ENCODE measurements around the gene FBXL17. TPM values are rescaled to one million over a fixed set of nuclear protein-coding genes. Genes with fewer than 3 reads are reported as not detected.
A peak's percentile ranks its signal among the peaks of the same experiment; 100 is the strongest.
"Not testable (repeated sequence)": the region's sequence is repeated elsewhere in the genome, so short reads cannot be mapped to it uniquely, and the experiment has no call there.

Gene FBXL17
- total RNA-seq, 2 donors from 2014 or later = 12.5 to 14.5 TPM

DNA sequence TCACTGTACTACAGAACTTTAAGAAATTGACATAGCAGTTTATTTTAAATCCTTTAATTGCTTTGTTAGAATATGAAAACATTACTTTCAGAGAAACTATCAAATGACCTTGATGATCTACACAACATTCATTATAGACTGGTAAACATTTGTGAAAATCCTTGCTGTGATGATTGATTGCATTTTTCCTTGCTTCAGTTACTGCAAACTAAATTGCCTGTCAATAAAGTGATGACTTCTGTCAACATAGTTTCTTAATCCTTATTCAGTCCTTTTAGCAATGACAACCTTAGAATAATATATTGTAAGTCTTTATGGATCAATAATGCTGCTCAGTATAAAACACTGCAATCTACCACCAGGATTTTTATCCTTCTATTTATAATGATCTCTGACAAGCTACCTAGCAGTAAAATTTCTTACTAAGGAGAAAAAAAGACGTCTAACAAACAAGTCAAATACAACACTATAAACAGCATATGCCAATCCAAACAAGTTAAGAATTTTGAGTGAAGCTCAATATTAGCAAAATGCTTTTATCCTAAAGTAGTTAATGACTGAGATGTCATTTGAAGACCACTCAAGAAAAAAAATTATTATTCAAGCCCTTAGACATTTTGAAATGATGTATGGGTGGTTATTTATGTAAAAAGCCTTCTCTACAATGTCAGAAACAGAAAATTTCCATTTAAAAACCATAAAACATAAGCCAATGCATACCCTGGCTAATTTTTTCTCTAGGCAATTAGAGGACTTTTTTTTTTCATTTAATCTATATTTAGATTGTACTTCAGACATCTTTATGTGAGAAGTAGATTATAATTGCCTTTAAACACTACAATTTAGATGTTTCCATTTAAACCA is 105.5 kb downstream of the FBXL17 start:
- no peak overlapping the region for H3K4me3 Mint-ChIP-seq
- peaks cover under 1% of the 10 kb centered on the region in 2 donors for H3K9me3 Mint-ChIP-seq
- H3K36me3 Mint-ChIP-seq (ENCODE audit: insufficient read depth in 2 of 2) = peaks cover 3 to 6% of the 10 kb centered on the region in 2 donors
- no peaks in the 10 kb centered on the region for H3K27me3 Mint-ChIP-seq (ENCODE audit: low read depth)
- peaks cover 19% of the 10 kb centered on the region for H3K4me1 Mint-ChIP-seq (ENCODE audit: low read depth)
- DNase-seq = no peak
- H3K27ac Mint-ChIP-seq = no peak overlapping the region
- ATAC-seq (replicated peaks in 1 of 2) = no peak

DNA sequence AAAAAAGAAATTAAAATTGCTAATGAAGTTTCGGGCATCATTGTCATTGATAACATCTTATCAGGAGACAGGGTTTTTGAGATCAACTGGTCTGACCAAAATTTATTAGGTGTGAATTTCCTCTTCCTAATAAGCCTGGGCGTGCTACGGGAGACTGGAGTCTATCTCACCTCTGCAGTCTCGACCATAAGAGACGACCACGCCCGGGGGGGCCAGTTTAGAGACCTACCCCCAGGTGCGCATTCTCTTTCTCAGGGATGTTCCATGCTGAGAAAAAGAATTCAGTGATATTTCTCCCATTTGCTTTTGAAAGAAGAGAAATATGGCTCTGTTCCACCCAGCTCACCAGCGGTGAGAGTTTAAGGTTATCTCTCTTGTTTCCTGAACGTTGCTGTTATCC is 107.8 kb downstream of the FBXL17 start:
- H3K4me1 Mint-ChIP-seq (ENCODE audit: low read depth); H3K36me3 Mint-ChIP-seq (ENCODE audit: insufficient read depth in 2 of 2); H3K27ac Mint-ChIP-seq: not testable (repeated sequence)

DNA sequence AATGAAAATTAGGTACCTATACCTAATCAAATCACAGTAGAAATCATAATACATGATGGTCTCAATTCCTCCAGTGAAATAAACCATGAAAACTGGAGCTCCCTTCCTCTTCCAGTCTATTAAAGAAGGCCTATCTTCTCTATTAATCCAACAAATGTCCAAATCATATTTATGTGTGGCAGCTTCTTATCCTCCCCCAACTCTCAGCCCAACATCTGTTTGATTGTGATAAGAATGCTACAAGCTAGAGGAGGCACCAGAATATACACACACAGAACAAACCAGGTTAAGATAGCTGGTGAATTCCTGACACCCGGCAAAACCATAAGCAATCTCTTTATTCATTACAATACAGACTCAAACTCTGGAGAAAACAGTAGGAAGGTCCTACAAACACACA is 110.8 kb downstream of the FBXL17 start:
- no peak overlapping the region for H3K27ac Mint-ChIP-seq
- H3K9me3 Mint-ChIP-seq = no peaks in the 10 kb centered on the region
- H3K36me3 Mint-ChIP-seq (ENCODE audit: insufficient read depth in 2 of 2) = no peaks in the 10 kb centered on the region
- no peaks in the 10 kb centered on the region for H3K4me1 Mint-ChIP-seq (ENCODE audit: low read depth)
- H3K4me3 Mint-ChIP-seq = no peak overlapping the region
- ATAC-seq (replicated peaks in 1 of 2) (no peak), DNase-seq (no peak)
- no peaks in the 10 kb centered on the region for H3K27me3 Mint-ChIP-seq (ENCODE audit: low read depth)

More for the DNA sequence above, 107.8 kb downstream of the FBXL17 start:
- not testable (repeated sequence) for H3K4me3 Mint-ChIP-seq; H3K27me3 Mint-ChIP-seq (ENCODE audit: low read depth); H3K9me3 Mint-ChIP-seq; DNase-seq; ATAC-seq (replicated peaks in 1 of 2)

DNA sequence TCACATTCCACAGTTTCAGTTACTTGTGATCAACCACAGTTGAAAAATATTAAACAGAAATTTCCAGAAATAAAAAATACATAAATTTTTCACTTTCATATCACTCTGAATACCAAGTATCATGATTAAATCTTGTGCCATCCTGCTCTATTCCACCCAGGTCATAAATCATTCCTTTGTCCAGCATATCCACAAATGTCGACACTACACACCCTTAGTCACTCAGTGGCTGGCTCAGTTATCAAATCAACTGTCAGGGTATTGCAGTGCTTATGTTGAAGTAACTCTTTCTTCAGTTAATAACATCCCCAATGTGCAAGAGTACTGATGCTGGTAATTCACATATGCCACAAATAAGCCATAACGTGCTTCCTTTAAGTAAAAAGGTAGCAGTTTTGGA is 115.7 kb downstream of the FBXL17 start:
- Mint-ChIP-seq H3K4me3 (no peak overlapping the region), H3K27ac (no peak overlapping the region), H3K9me3 (no peaks in the 10 kb centered on the region), H3K4me1 (ENCODE audit: low read depth) (no peaks in the 10 kb centered on the region), H3K36me3 (ENCODE audit: insufficient read depth in 2 of 2) (no peaks in the 10 kb centered on the region), H3K27me3 (ENCODE audit: low read depth) (no peaks in the 10 kb centered on the region)
- ATAC-seq (replicated peaks in 1 of 2) (no peak), DNase-seq (no peak)

DNA sequence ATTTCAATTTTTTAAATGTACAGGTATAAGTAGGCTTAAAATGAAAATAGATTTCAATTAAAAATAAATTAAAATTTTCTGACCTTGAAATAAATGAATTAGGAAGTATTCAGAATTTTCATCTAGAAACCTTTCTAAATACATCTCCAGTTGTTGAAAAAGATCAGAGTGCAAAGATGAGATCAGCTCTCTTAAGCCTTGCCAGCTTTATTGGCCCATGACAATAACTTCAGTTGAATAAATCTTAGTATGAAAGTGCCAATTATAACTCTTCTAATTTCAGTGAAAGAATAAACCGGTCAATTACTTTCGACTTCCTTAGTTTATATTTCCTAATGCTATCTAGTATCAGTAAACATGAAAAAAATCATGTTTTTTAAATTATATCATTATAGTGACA is 117.4 kb downstream of the FBXL17 start:
- ATAC-seq (replicated peaks in 1 of 2) (no peak), DNase-seq (no peak)
- H3K27ac Mint-ChIP-seq = no peak overlapping the region
- H3K27me3 Mint-ChIP-seq (ENCODE audit: low read depth) = no peaks in the 10 kb centered on the region
- no peaks in the 10 kb centered on the region for H3K9me3 Mint-ChIP-seq
- no peaks in the 10 kb centered on the region for H3K36me3 Mint-ChIP-seq (ENCODE audit: insufficient read depth in 2 of 2)
- peaks cover 13% of the 10 kb centered on the region for H3K4me1 Mint-ChIP-seq (ENCODE audit: low read depth)
- H3K4me3 Mint-ChIP-seq = no peak overlapping the region

- no peak overlapping the region for H3K4me3 Mint-ChIP-seq
- H3K27me3 Mint-ChIP-seq (ENCODE audit: low read depth) = no peaks in the 10 kb centered on the region
- DNase-seq (no peak), ATAC-seq (replicated peaks in 1 of 2) (no peak)
- H3K27ac Mint-ChIP-seq = no peak overlapping the region
- no peaks in the 10 kb centered on the region for H3K9me3 Mint-ChIP-seq
- H3K36me3 Mint-ChIP-seq (ENCODE audit: insufficient read depth in 2 of 2) = no peaks in the 10 kb centered on the region
- peaks cover 13% of the 10 kb centered on the region for H3K4me1 Mint-ChIP-seq (ENCODE audit: low read depth)
Observed at GRCh38 chr5:108263338-108263737, 118.6 kb downstream of the FBXL17 start.

- H3K27me3 Mint-ChIP-seq (ENCODE audit: low read depth) = no peaks in the 10 kb centered on the region
Observed at GRCh38 chr5:108260858-108261170, 121.1 kb downstream of the FBXL17 start.

GRCh38 chr5:108260117-108260857 is 121.6 kb downstream of the FBXL17 start:
- peak overlapping the region; percentile 10 to 39 for H3K4me3 Mint-ChIP-seq
- DNase-seq (peak; percentile 59 to 66), ATAC-seq (replicated peaks in 1 of 2) (peak; percentile 71 to 94)
- no peak overlapping the region for H3K27ac Mint-ChIP-seq
- H3K4me1 Mint-ChIP-seq (ENCODE audit: low read depth) = peaks cover 13% of the 10 kb centered on the region
- no peaks in the 10 kb centered on the region for H3K9me3 Mint-ChIP-seq
- H3K36me3 Mint-ChIP-seq (ENCODE audit: insufficient read depth in 2 of 2) = no peaks in the 10 kb centered on the region
- no peaks in the 10 kb centered on the region for H3K27me3 Mint-ChIP-seq (ENCODE audit: low read depth)

More at GRCh38 chr5:108260858-108261170, 121.1 kb downstream of the FBXL17 start:
- ATAC-seq (replicated peaks in 1 of 2) (no peak), DNase-seq (no peak)
- no peak overlapping the region for H3K4me3 Mint-ChIP-seq
- no peak overlapping the region for H3K27ac Mint-ChIP-seq
- H3K4me1 Mint-ChIP-seq (ENCODE audit: low read depth) = peaks cover 13% of the 10 kb centered on the region
- H3K9me3 Mint-ChIP-seq = no peaks in the 10 kb centered on the region
- no peaks in the 10 kb centered on the region for H3K36me3 Mint-ChIP-seq (ENCODE audit: insufficient read depth in 2 of 2)

DNA sequence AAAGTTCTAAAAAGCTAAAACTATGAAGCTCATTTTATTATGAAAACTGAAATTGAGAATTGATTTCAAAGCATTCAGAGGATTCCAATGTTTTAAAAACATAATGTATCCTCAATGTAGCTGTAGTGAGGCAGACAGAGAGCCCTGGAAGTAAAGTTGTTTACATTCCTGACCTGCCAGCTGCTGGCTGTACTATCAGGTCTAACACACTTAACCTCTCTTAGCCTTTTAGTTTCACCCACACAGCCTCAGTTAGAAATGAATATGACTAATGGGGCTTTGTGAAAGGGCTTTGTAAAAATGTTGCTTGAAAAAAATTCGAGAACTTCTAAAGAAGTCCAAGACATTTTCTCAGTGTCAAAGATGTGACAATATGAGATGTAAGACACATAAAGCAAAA is 122.6 kb downstream of the FBXL17 start:
- H3K27ac Mint-ChIP-seq = no peak overlapping the region
- ATAC-seq (replicated peaks in 1 of 2) = no peak
- no peak overlapping the region for H3K4me3 Mint-ChIP-seq

GRCh38 chr5:108257996-108258395 is 123.9 kb downstream of the FBXL17 start:
- no peak for ATAC-seq (replicated peaks in 1 of 2)
- peaks cover 13% of the 10 kb centered on the region for H3K4me1 Mint-ChIP-seq (ENCODE audit: low read depth)

More for the DNA sequence above, 122.6 kb downstream of the FBXL17 start:
- H3K9me3 Mint-ChIP-seq = no peaks in the 10 kb centered on the region
- no peak for DNase-seq
- H3K36me3 Mint-ChIP-seq (ENCODE audit: insufficient read depth in 2 of 2) = no peaks in the 10 kb centered on the region
- H3K4me1 Mint-ChIP-seq (ENCODE audit: low read depth) = peaks cover 13% of the 10 kb centered on the region
- no peaks in the 10 kb centered on the region for H3K27me3 Mint-ChIP-seq (ENCODE audit: low read depth)

GRCh38 chr5:108255468-108255867 is 126.4 kb downstream of the FBXL17 start:
- H3K9me3 Mint-ChIP-seq = no peaks in the 10 kb centered on the region
- DNase-seq = no peak
- no peak overlapping the region for H3K4me3 Mint-ChIP-seq
- no peak overlapping the region for H3K27ac Mint-ChIP-seq
- peaks cover 6% of the 10 kb centered on the region for H3K4me1 Mint-ChIP-seq (ENCODE audit: low read depth)
- ATAC-seq (replicated peaks in 1 of 2) = no peak
- no peaks in the 10 kb centered on the region for H3K27me3 Mint-ChIP-seq (ENCODE audit: low read depth)
- H3K36me3 Mint-ChIP-seq (ENCODE audit: insufficient read depth in 2 of 2) = no peaks in the 10 kb centered on the region

More at GRCh38 chr5:108257996-108258395, 123.9 kb downstream of the FBXL17 start:
- no peak for DNase-seq
- Mint-ChIP-seq H3K4me3 (no peak overlapping the region), H3K9me3 (no peaks in the 10 kb centered on the region), H3K36me3 (ENCODE audit: insufficient read depth in 2 of 2) (no peaks in the 10 kb centered on the region), H3K27me3 (ENCODE audit: low read depth) (no peaks in the 10 kb centered on the region), H3K27ac (no peak overlapping the region)

GRCh38 chr5:108251350-108251749 is 130.5 kb downstream of the FBXL17 start:
- DNase-seq (no peak), ATAC-seq (replicated peaks in 1 of 2) (no peak)
- H3K9me3 Mint-ChIP-seq = no peaks in the 10 kb centered on the region
- H3K4me3 Mint-ChIP-seq = no peak overlapping the region
- H3K27me3 Mint-ChIP-seq (ENCODE audit: low read depth) = no peaks in the 10 kb centered on the region
- H3K36me3 Mint-ChIP-seq (ENCODE audit: insufficient read depth in 2 of 2) = peaks cover 0 to 2% of the 10 kb centered on the region in 2 donors
- no peaks in the 10 kb centered on the region for H3K4me1 Mint-ChIP-seq (ENCODE audit: low read depth)
- H3K27ac Mint-ChIP-seq = no peak overlapping the region

DNA sequence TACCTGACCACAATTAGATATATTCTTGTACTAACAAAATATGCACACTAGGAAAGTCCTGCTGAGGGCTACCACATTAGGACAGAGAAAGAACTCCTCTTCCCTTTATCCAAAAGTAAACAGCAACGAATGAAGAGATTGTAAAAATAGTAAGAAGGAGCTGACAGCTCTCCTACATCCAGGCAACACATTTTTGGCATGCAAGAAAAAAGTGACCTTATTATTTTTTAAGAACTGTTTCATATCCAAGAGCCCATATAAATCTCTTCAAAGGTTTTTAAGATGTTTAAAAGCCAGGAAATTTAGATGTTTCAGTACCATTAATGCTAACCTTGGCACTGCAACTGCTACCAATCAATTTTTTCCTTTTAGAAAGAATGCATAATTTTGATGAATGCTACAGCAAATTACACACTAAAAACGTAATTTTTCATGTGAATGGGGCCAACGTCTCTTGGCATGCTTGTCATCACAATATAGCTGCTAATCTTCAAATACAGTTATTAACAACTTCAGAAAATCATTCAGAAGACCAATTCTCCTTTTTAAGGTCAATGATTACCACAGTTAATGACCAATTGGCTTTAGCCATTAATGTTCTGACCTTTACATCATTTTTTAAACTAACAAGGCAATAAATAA is 132.0 kb downstream of the FBXL17 start:
- no peak for ATAC-seq (replicated peaks in 1 of 2)
- Mint-ChIP-seq H3K9me3 (no peaks in the 10 kb centered on the region), H3K36me3 (ENCODE audit: insufficient read depth in 2 of 2) (peaks cover 0 to 2% of the 10 kb centered on the region in 2 donors), H3K4me3 (no peak overlapping the region), H3K27ac (no peak overlapping the region), H3K27me3 (ENCODE audit: low read depth) (no peaks in the 10 kb centered on the region), H3K4me1 (ENCODE audit: low read depth) (no peaks in the 10 kb centered on the region)
- no peak for DNase-seq

Data from activated T-cell treated with anti-CD3 and anti-CD28 coated beads, Interleukin-2, amount 50 U/mL, for 72 hours (primary cell).